ENCODE data around the gene RHOV. TPM values are rescaled to one million over a fixed set of nuclear protein-coding genes. Genes with fewer than 3 reads are reported as not detected.

Gene RHOV
- total and polyA plus RNA-seq, 10 of the 15 experiments (the other 5 are each of a cell fraction or from before 2014, with no cell fraction given): 0.24 to 39.3 (median 9.3) TPM

GRCh38 chr15:40847223-40847961 is 26.6 kb downstream of the RHOV start (continued):
- peak; percentile 98 for TF ChIP-seq SPI1 (IDR thresholded peaks at IDR 0.05; ENCODE audit: borderline replicate concordance, insufficient read depth, low read depth, low read length)
- TF ChIP-seq DPF2 (IDR thresholded peaks at IDR 0.05): peak; percentile 46; the same call in 1 of the 2 replicates
- TF ChIP-seq MAX (IDR thresholded peaks at IDR 0.05; ENCODE audit: low read depth, low read length): peak; percentile 6; the same call in 1 of the 2 replicates
- TF ChIP-seq ZBED1 (IDR thresholded peaks at IDR 0.05; ENCODE audit: borderline replicate concordance): no peak
- TF ChIP-seq NBN (IDR thresholded peaks at IDR 0.05): peak; percentile 68; the same call in 1 of the 2 replicates
- no peak for TF ChIP-seq ZZZ3 (IDR thresholded peaks at IDR 0.05; ENCODE audit: control insufficient read depth, insufficient read length, low read depth)
- TF ChIP-seq MLLT1 (IDR thresholded peaks at IDR 0.05): 0 out of 2 replicates have a peak, but pooled peaks have one; percentile 35
- no peak for TF ChIP-seq SUZ12 (IDR thresholded peaks at IDR 0.05; ENCODE audit: unreplicated experiment)
- no peak for TF ChIP-seq NFXL1 (IDR thresholded peaks at IDR 0.05; ENCODE audit: borderline replicate concordance)
- TF ChIP-seq SMARCA5 (IDR thresholded peaks at IDR 0.05): peak; percentile 88
- no peak for TF ChIP-seq ZNF217 (IDR thresholded peaks at IDR 0.05)
